Lower lobe of right lung (tissue), 2 donors: ENCODE data around the gene NOVA1. TPM values are rescaled to one million over a fixed set of nuclear protein-coding genes. Genes with fewer than 3 reads are reported as not detected.

ENCODE experiments used
- ATAC-seq, 2 donors: fragments of 200-7000 bp; cut with Tn5 transposase; one replicate each; pipeline ENCODE4 v1.9.1; 2020 to 2022; ENCODE audit warnings: mild to moderate bottlenecking in 2 of 2, moderate library complexity in 2 of 2
- DNase-seq: peaks from one replicate; pipeline ENCODE4 v3.0.0-alpha.2; 2020
- H3K27ac ChIP-seq: fragments of 200-600 bp; one replicate; pipeline ENCODE4 v1.8.0; 2022
- H3K27me3 ChIP-seq: fragments of 200-600 bp; one replicate; pipeline ENCODE4 v1.8.0; 2022; ENCODE audit warnings: low read depth
- H3K36me3 ChIP-seq: fragments of 200-600 bp; one replicate; pipeline ENCODE4 v1.8.0; 2022; ENCODE audit warnings: mild to moderate bottlenecking
- H3K4me1 ChIP-seq: fragments of 200-600 bp; one replicate; pipeline ENCODE4 v1.8.0; 2022
- H3K4me3 ChIP-seq: fragments of 200-600 bp; one replicate; pipeline ENCODE4 v1.8.0; 2022; ENCODE audit warnings: mild to moderate bottlenecking
- H3K9me3 ChIP-seq: fragments of 200-600 bp; one replicate; pipeline ENCODE4 v1.8.0; 2022
- CTCF ChIP-seq: fragments of 200-600 bp; IDR thresholded peaks from one replicate; pipeline ENCODE4 v1.8.0; 2022; ENCODE audit warnings: antibody characterized with exemption, mild to moderate bottlenecking
- intact Hi-C: fragments of 100-400 bp; cut with DNase I; formaldehyde crosslinking; loops from one replicate; pipeline ENCODE4 v1.11.0; 2022
- total RNA-seq: library from RNA; stranded (reverse); fragmentation: NEBNext Ultra II Directional; extraction: Animal tissue kit (Norgen Biotek cat#: 25700); gene quantifications from one replicate; pipeline ENCODE4 v1.2.1, GENCODE V29; 2021
- donor health status: DM: no; HTN: yes; CAD: no; lungs with severe emphysema.

The NOVA1 gene
- total RNA-seq, 1 donor from 2014 or later: 3.4 TPM

GRCh38 chr14:26424537-26424936 is 173.3 kb downstream of the NOVA1 start:
- ATAC-seq (no peak), DNase-seq (no peak)
- TF ChIP-seq CTCF: no peak

GRCh38 chr14:26415618-26416123 is 182.2 kb downstream of the NOVA1 start:
- no peak for DNase-seq
- ATAC-seq: peak in 1 of 2 donors; percentile 19
- Histone ChIP-seq H3K27me3 (no peaks in the 10 kb centered on the region), H3K4me3 (no peak overlapping the region), H3K27ac (no peak overlapping the region), H3K4me1 (no peaks in the 10 kb centered on the region), H3K9me3 (no peaks in the 10 kb centered on the region), H3K36me3 (no peaks in the 10 kb centered on the region)
- no peak for TF ChIP-seq CTCF
- intact Hi-C loops: no loop called here

More at GRCh38 chr14:26424537-26424936, 173.3 kb downstream of the NOVA1 start:
- intact Hi-C loops: no loop called here
- Histone ChIP-seq H3K27ac (no peak overlapping the region), H3K4me1 (no peaks in the 10 kb centered on the region), H3K4me3 (no peak overlapping the region), H3K36me3 (no peaks in the 10 kb centered on the region), H3K27me3 (no peaks in the 10 kb centered on the region), H3K9me3 (no peaks in the 10 kb centered on the region)

GRCh38 chr14:26414926-26415325 is 182.9 kb downstream of the NOVA1 start:
- no peak for TF ChIP-seq CTCF
- DNase-seq (no peak), ATAC-seq (no peak)
- no peaks in the 10 kb centered on the region for H3K4me1 ChIP-seq
- no peaks in the 10 kb centered on the region for H3K9me3 ChIP-seq
- H3K27ac ChIP-seq: no peak overlapping the region
- intact Hi-C loops: no loop called here
- no peaks in the 10 kb centered on the region for H3K36me3 ChIP-seq
- no peaks in the 10 kb centered on the region for H3K27me3 ChIP-seq
- H3K4me3 ChIP-seq: no peak overlapping the region

GRCh38 chr14:26414103-26414502 is 183.7 kb downstream of the NOVA1 start:
- H3K9me3 ChIP-seq: no peaks in the 10 kb centered on the region
- H3K4me3 ChIP-seq: no peak overlapping the region
- H3K4me1 ChIP-seq: no peaks in the 10 kb centered on the region
- DNase-seq: no peak
- no peak overlapping the region for H3K27ac ChIP-seq
- intact Hi-C loops: no loop called here
- H3K27me3 ChIP-seq: no peaks in the 10 kb centered on the region
- no peak for ATAC-seq
- TF ChIP-seq CTCF: no peak
- no peaks in the 10 kb centered on the region for H3K36me3 ChIP-seq

- H3K4me1 ChIP-seq: no peaks in the 10 kb centered on the region
- no peaks in the 10 kb centered on the region for H3K36me3 ChIP-seq
- intact Hi-C loops: no loop called here
- no peak overlapping the region for H3K27ac ChIP-seq
- ATAC-seq (no peak), DNase-seq (no peak)
- no peaks in the 10 kb centered on the region for H3K27me3 ChIP-seq
- TF ChIP-seq CTCF: no peak
- no peak overlapping the region for H3K4me3 ChIP-seq
- H3K9me3 ChIP-seq: no peaks in the 10 kb centered on the region
These were observed 185.4 kb downstream of the NOVA1 start for GRCh38 chr14:26412421-26412820.
